GM15510 (cell line): Measurements from ENCODE around the gene XKRX.

Source experiments
- POLR2A ChIP-seq: IDR thresholded peaks from 3 replicates; pipeline ENCODE4 v1.6.1; 2011; ENCODE audit warnings: borderline replicate concordance; ENCODE audit not compliant: insufficient read length; ENCODE audit errors: extremely low read depth

The XKRX gene

GRCh38 chrX:100928660-100929613 lies at the start of gene XKRX:
XKRX (minus strand) TSS chrX:100928917; CDS start chrX:100928304, 613 bp downstream.
- no peak for TF ChIP-seq POLR2A

- no peak for TF ChIP-seq POLR2A
These were observed 47.5 kb upstream of the XKRX start for GRCh38 chrX:100976211-100976610.

DNA sequence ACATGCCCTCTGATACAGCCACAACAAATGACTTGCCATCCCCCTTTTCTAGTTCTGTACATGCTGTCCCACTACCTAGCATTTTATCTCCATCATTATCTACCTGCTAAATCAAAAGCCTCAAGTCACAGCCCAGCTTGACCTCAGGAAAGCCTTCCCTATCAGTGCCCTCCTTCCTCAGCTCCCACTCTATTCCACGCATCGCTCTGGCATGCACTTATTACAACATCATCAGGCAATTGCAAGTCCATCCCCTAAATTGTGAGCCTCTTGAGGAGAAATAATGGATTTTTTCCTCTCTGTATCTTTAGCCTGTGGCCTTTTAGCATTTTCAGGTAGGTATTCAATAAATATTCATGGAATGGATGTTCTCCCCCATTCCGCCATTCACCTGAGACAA lies 46.5 kb upstream of the XKRX start:
- TF ChIP-seq POLR2A: no peak

- no peak for TF ChIP-seq POLR2A
These were observed 44.7 kb upstream of the XKRX start for GRCh38 chrX:100973411-100973810.

DNA sequence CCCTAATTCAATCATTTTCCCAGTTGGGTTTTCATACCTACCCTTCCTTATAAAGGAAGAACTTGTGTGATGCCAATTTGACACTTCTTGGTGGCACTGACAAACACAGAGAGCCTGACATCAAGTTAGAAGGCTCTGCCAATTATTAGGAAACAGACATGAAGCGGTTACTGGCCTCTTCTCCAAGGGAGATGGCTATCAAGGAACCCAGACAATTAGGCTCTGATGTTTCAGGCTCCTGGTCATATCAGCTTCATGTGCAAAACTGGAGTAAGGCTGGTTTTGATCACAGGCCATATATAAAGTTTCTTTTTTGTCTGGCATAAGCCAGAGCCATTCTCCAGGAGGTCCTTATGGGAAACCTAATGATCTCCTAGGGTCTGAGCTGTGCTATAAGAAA lies 41.2 kb upstream of the XKRX start:
- TF ChIP-seq POLR2A: no peak

GRCh38 chrX:100969408-100969807 lies 40.7 kb upstream of the XKRX start, which contains the start of gene ARL13A:
ARL13A (plus strand) TSS chrX:100969708; CDS start chrX:100973690, 3,982 bp downstream.
- no peak for TF ChIP-seq POLR2A

DNA sequence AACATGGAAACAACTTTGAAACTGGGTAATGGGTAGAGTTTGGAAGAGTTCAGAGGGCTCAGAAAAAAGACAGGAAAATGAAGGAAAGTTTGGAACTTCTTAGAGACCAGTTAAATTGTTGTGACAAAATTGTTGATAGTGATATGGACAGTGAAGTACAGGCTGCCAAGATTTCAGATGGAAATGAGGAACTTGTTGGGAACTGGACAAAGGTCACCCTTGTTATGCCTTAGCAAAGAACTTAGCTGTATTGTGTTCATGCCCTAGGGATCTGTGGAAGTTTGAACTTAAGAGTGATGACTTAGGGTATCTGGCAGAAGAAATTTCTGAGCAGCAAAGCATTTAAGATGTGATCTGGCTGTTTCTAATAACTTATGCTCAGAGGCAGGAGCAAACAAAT lies 35.6 kb upstream of the XKRX start:
- TF ChIP-seq POLR2A: no peak

DNA sequence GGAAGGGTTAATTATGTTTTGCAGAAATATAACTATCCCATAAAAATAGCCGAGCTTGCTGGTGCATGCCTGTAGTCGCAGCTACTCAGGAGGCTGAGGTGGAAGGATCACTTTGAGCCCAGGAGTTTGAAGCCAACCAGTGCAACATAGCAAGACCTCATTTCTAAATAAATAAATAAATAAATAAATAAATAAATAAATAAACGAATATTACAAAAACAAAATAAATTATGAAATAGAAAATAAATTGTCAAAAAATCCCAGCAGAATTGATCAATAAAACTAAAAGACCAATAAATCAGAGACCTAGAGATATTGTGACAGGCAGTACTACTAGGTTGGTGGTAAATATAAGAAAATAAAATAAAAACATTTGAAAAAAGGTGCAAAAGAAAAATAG lies 34.1 kb upstream of the XKRX start:
- TF ChIP-seq POLR2A: no peak

- TF ChIP-seq POLR2A: no peak
These were observed 19.8 kb upstream of the XKRX start for GRCh38 chrX:100948557-100948956.

GRCh38 chrX:100946299-100946927 lies 17.7 kb upstream of the XKRX start:
- TF ChIP-seq POLR2A: no peak

DNA sequence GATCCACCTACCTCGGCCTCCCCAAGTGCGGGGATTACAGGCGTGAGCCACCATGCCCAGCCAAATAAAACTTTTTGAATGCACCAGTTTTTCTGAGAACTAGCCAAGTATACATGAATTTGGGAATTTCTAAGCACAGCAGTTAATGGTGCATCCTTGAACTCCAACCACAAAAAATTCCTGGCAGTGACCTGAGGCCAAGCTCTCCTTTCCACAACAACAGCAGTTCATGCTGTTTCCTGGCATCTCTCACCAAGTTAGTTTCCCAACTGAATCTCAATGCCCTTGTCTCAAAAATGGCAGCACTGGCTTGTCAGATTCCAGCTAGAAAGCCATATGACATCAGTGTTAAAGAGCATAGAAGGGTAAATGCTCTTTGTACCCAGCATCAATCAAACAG lies 15.9 kb upstream of the XKRX start:
- TF ChIP-seq POLR2A: no peak

DNA sequence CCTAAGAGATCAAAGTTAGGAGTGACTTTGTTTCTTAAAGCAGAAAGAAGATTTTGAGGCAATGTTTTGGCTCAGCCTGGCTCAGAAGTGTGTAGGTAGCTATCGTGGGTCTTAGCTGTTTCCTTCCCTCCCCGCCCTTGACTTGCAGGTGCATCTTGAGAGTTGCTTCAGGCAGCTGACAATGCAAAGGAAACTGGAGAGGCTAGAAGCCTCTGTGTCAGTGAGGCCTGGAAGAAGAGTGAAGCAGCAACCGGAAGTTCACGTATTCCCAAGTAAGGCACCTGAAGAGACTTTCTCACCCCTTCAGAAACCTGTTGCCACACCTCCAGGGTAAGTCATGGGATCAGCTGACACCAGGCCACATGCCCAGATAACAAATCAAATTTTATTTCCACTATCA lies 10.6 kb upstream of the XKRX start:
- TF ChIP-seq POLR2A: no peak

DNA sequence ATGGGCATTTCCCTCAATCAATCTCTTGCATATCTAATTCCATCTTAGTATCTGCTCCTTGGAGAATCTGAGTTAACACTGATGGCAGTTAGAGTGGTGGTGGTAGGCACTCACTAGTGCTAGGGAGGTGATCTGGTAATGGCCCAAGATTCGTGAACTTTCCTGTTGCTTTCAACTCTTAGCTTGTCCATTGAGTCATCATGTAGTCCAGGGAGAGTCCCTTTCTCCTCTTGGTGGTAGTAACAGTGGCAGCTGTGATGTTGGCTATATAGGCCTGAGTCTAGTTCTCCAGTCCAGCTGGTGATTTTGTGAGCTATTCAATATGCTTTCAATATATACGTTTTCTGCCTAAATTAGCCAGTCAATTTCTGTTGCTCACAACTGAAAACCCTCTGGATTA lies 7.0 kb upstream of the XKRX start:
- no peak for TF ChIP-seq POLR2A

DNA sequence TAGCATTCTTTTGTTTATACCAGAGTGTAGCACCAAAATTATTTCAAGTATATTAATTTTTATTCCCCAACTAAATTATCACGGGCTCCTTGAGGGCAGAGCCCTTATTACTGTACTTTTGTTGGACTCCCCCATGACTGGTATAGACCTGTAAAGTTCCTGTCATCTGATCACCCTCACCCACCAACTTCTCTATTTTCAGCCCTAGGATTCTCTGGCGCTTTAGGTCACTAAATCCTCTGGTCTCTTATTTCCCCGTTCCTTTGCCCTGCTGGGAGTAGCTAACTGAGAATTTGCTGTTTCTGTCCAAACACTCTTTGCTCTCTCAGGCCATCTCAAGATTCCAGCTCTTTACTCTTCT lies 3.2 kb upstream of the XKRX start:
- no peak for TF ChIP-seq POLR2A

DNA sequence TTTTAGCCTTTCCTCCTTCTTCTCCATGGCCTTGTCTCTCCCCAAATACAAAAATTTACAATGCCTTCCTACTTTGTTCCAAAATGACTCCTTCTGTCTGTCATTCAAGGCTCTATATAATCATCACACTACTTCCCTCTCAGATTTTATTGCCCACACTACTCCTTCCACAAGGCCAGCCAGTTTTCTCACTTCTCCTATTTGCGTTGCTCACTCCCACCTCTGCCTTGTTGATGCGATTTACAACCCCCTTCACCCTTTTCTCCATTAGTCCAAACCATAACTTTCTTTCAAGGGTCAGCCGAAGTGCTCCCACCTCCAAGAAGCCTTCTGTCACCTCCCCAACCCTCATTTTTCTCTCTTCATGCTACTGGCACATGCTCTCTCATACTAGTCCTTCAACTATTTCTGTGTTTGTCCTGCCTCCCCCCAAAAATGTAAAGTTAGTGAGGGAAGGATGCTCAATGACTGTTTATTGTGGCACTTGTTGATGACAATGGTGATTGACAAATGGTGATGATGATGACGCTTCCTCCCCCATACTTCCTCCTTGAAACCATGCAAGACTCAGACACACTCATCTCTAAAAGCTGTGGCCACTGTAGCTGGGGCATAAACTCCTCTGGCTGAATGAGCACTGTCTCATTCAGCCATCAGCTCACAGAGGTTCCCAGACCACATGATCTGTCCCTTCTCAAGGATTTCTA lies 2.7 kb upstream of the XKRX start:
- no peak for TF ChIP-seq POLR2A
